Gastrocnemius medialis (tissue), 4 donors: ENCODE measurements around the gene GPHN.

Experiments used
- POLR2A ChIP-seq, 2 donors: fragments of 450-650 bp; IDR thresholded peaks; one replicate each; pipeline ENCODE4 v1.6.1; 2017; ENCODE audit warnings: antibody characterized with exemption in 2 of 2, mild to moderate bottlenecking in 2 of 2, moderate library complexity in 2 of 2
- TF ChIP-seq, protein P1 (sequence below), 5 experiments: fragments of 450-650 bp in 3 of 5; fragments of 200-600 bp in 2 of 5; sonication (generic) in 2 of 5; IDR thresholded peaks in 4 of 5; conservative IDR thresholded peaks in 1 of 5; 1 replicate in 4 of 5; 2 replicates in 1 of 5; pipeline ENCODE4 v1.5.1; 2016 to 2019; ENCODE audit warnings: antibody characterized with exemption in 5 of 5, mild to moderate bottlenecking in 3 of 5, moderate library complexity in 3 of 5

DNA sequence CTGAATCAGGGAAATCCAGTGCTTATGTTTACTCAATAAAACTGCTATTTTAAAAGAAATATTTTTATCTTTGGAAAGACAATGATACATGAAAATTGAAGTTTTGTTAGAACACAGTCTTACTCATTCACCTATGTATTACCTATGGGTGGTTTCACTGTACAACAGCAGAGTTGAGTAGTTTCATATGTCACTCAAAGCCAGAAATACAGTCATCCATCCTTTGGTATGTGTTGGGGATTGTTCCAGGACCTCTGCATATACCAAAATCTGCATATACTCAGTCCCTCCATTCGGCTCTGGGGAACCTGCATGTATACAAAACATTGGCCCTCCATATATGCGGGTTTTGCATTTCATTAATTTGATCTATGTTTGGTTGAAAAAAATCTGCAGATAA, 190.6 kb downstream of the GPHN start:
- TF ChIP-seq POLR2A (IDR thresholded peaks at IDR 0.05), result no peak
- TF ChIP-seq, protein P1, sequence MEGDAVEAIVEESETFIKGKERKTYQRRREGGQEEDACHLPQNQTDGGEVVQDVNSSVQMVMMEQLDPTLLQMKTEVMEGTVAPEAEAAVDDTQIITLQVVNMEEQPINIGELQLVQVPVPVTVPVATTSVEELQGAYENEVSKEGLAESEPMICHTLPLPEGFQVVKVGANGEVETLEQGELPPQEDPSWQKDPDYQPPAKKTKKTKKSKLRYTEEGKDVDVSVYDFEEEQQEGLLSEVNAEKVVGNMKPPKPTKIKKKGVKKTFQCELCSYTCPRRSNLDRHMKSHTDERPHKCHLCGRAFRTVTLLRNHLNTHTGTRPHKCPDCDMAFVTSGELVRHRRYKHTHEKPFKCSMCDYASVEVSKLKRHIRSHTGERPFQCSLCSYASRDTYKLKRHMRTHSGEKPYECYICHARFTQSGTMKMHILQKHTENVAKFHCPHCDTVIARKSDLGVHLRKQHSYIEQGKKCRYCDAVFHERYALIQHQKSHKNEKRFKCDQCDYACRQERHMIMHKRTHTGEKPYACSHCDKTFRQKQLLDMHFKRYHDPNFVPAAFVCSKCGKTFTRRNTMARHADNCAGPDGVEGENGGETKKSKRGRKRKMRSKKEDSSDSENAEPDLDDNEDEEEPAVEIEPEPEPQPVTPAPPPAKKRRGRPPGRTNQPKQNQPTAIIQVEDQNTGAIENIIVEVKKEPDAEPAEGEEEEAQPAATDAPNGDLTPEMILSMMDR (IDR thresholded peaks at IDR 0.05 in 4 of 5, conservative IDR thresholded peaks at IDR 0.05 in 1 of 5), result no peak
